ENCODE measurements around the gene DTL.

DNA sequence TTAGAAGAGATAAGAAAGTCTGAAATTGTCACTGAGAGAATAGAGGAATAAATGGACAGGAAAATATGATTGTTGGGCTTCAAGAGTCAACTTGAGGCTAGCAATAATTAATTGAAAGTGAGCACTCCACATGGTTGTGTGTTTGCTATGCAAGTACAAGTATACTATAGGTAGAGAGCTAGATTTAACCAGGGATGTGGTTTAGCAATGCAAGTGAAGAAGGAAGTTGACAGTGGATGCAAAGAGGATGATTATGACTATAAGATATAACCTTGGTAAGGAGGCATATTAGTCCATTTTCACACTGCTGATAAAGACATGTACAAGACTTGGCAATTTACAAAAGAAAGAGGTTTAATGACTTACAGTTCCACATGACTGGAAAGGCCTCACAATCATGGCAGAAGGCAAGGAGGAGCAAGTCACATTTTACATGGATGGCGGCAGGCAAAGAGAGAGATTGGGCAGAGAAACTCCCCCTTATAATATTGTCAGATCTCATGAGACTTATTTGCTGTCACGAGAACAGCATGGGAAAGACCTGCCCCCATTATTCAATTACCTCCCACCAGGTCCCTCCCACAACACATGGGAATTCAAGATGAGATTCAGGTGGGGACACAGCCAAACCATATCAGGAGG lies 47.3 kb downstream of the DTL start:
- TF ChIP-seq CTCF (IDR thresholded peaks at IDR 0.05; ENCODE audit: low read depth, low read length, poor library complexity, severe bottlenecking) (no peak), EZH2phosphoT487 (IDR thresholded peaks at IDR 0.05; ENCODE audit: borderline replicate concordance, low read length) (no peak)

Measured in DOHH2 (cell line).